ENCODE data around the gene GMDS. TPM values are rescaled to one million over a fixed set of nuclear protein-coding genes. Genes with fewer than 3 reads are reported as not detected.

The GMDS gene
- total and polyA plus RNA-seq, 2 experiments from 2014 or later: 3.0 to 12.6 TPM

- H3K79me2 ChIP-seq (ENCODE audit: insufficient read depth): no peaks in the 10 kb centered on the region
- no peak for TF ChIP-seq EZH2phosphoT487 (IDR thresholded peaks at IDR 0.05; ENCODE audit: insufficient read depth, low read depth)
- TF ChIP-seq EZH2 (IDR thresholded peaks at IDR 0.05; ENCODE audit: insufficient read depth, poor library complexity, severe bottlenecking): no peak
- H4K20me1 ChIP-seq (ENCODE audit: insufficient read depth): no peaks in the 10 kb centered on the region
- no peaks in the 10 kb centered on the region for H3F3A ChIP-seq (ENCODE audit: insufficient read depth)
- 87% methylated on average over 3 of the region's 3 CpGs for WGBS, 2 experiments (ENCODE audit: low coverage in 1 of 2, low lambda C conversion rate in 2 of 2, missing lambda C conversion rate in 2 of 2)
- no peak overlapping the region for H2AFZ ChIP-seq
- no peaks in the 10 kb centered on the region for H3K9me2 ChIP-seq (ENCODE audit: insufficient read depth)
- no peak overlapping the region for H3K27ac ChIP-seq
- DNase-seq: no peak
- no peaks in the 10 kb centered on the region for H3K36me3 ChIP-seq (ENCODE audit: low read depth)
- H3K27me3 ChIP-seq (replicated peaks; ENCODE audit: insufficient read depth): peaks cover 28% of the 10 kb centered on the region
- H3K4me3 ChIP-seq: no peak overlapping the region
- no peak overlapping the region for H3K9ac ChIP-seq
- H3K4me1 ChIP-seq (ENCODE audit: insufficient read depth): peaks cover 3% of the 10 kb centered on the region; the same call in 1 of the 2 replicates
- no peaks in the 10 kb centered on the region for H3K9me3 ChIP-seq (ENCODE audit: low read depth)
- in situ Hi-C loops (cut with MboI): loop anchor here (10.0 kb wide), 1 partner anchor 505 kb away; no protein-coding TSS in a partner anchor
- H3K4me2 ChIP-seq (ENCODE audit: unreplicated experiment): no peak overlapping the region
Measured at GRCh38 chr6:1600063-1600763, 645.2 kb downstream of the GMDS start.

- Histone ChIP-seq H3K36me3 (ENCODE audit: low read depth) (no peaks in the 10 kb centered on the region), H3K79me2 (ENCODE audit: insufficient read depth) (no peaks in the 10 kb centered on the region), H2AFZ (no peak overlapping the region), H3K9ac (no peak overlapping the region), H3K4me3 (no peak overlapping the region), H3K4me1 (ENCODE audit: insufficient read depth) (peaks cover 3% of the 10 kb centered on the region; the same call in 1 of the 2 replicates), H4K20me1 (ENCODE audit: insufficient read depth) (no peaks in the 10 kb centered on the region), H3K27ac (no peak overlapping the region), H3K9me2 (ENCODE audit: insufficient read depth) (no peaks in the 10 kb centered on the region), H3K27me3 (replicated peaks; ENCODE audit: insufficient read depth) (peaks cover 21% of the 10 kb centered on the region), H3K9me3 (ENCODE audit: low read depth) (no peaks in the 10 kb centered on the region), H3F3A (ENCODE audit: insufficient read depth) (no peaks in the 10 kb centered on the region), H3K4me2 (ENCODE audit: unreplicated experiment) (no peak overlapping the region)
- no peak for TF ChIP-seq EZH2phosphoT487 (IDR thresholded peaks at IDR 0.05; ENCODE audit: insufficient read depth, low read depth)
- no peak for TF ChIP-seq EZH2 (IDR thresholded peaks at IDR 0.05; ENCODE audit: insufficient read depth, poor library complexity, severe bottlenecking)
- no peak for DNase-seq
- WGBS, 2 experiments (ENCODE audit: low coverage in 1 of 2, low lambda C conversion rate in 2 of 2, missing lambda C conversion rate in 2 of 2): 90 to 91% methylated on average over 10 of the region's 10 CpGs
- in situ Hi-C loops (cut with MboI): loop anchor here (10.0 to 25.0 kb wide), 3 partner anchors 755 to 1038 kb away; no protein-coding TSS in a partner anchor
Measured at GRCh38 chr6:1599469-1599868, 645.9 kb downstream of the GMDS start.

- H3K36me3 ChIP-seq (ENCODE audit: low read depth): no peaks in the 10 kb centered on the region
- no peak overlapping the region for H3K4me3 ChIP-seq
- H3K27ac ChIP-seq: no peak overlapping the region
- 85 to 86% methylated on average over 23 to 24 of the region's 24 CpGs for WGBS, 2 experiments (ENCODE audit: low coverage in 1 of 2, low lambda C conversion rate in 2 of 2, missing lambda C conversion rate in 2 of 2)
- DNase-seq: no peak
- TF ChIP-seq EZH2phosphoT487 (IDR thresholded peaks at IDR 0.05; ENCODE audit: insufficient read depth, low read depth): no peak
- no peak for TF ChIP-seq EZH2 (IDR thresholded peaks at IDR 0.05; ENCODE audit: insufficient read depth, poor library complexity, severe bottlenecking)
- peaks cover 3% of the 10 kb centered on the region; the same call in 1 of the 2 replicates for H3K4me1 ChIP-seq (ENCODE audit: insufficient read depth)
- no peaks in the 10 kb centered on the region for H3K9me3 ChIP-seq (ENCODE audit: low read depth)
- no peak overlapping the region for H3K4me2 ChIP-seq (ENCODE audit: unreplicated experiment)
- no peaks in the 10 kb centered on the region for H3K79me2 ChIP-seq (ENCODE audit: insufficient read depth)
- no peak overlapping the region for H2AFZ ChIP-seq
- H3K9me2 ChIP-seq (ENCODE audit: insufficient read depth): no peaks in the 10 kb centered on the region
- H3F3A ChIP-seq (ENCODE audit: insufficient read depth): no peaks in the 10 kb centered on the region
- H3K27me3 ChIP-seq (replicated peaks; ENCODE audit: insufficient read depth): peaks cover 17% of the 10 kb centered on the region
- no peak overlapping the region for H3K9ac ChIP-seq
- H4K20me1 ChIP-seq (ENCODE audit: insufficient read depth): no peaks in the 10 kb centered on the region
- in situ Hi-C loops (cut with MboI): loop anchor here (10.0 to 25.0 kb wide), 3 partner anchors 756 to 1038 kb away; no protein-coding TSS in a partner anchor
Measured at GRCh38 chr6:1598886-1599285, 646.5 kb downstream of the GMDS start.

- Histone ChIP-seq H3K27me3 (replicated peaks; ENCODE audit: insufficient read depth) (peaks cover 15% of the 10 kb centered on the region), H4K20me1 (ENCODE audit: insufficient read depth) (no peaks in the 10 kb centered on the region), H3F3A (ENCODE audit: insufficient read depth) (no peaks in the 10 kb centered on the region), H3K36me3 (ENCODE audit: low read depth) (no peaks in the 10 kb centered on the region), H2AFZ (no peak overlapping the region), H3K4me3 (no peak overlapping the region), H3K4me1 (ENCODE audit: insufficient read depth) (peaks cover 3% of the 10 kb centered on the region; the same call in 1 of the 2 replicates), H3K4me2 (ENCODE audit: unreplicated experiment) (no peak overlapping the region), H3K79me2 (ENCODE audit: insufficient read depth) (no peaks in the 10 kb centered on the region), H3K9me2 (ENCODE audit: insufficient read depth) (no peaks in the 10 kb centered on the region), H3K27ac (no peak overlapping the region), H3K9me3 (ENCODE audit: low read depth) (no peaks in the 10 kb centered on the region), H3K9ac (no peak overlapping the region)
- 82 to 84% methylated on average over 10 of the region's 10 CpGs for WGBS, 2 experiments (ENCODE audit: low coverage in 1 of 2, low lambda C conversion rate in 2 of 2, missing lambda C conversion rate in 2 of 2)
- in situ Hi-C loops (cut with MboI): loop anchor here (10.0 to 25.0 kb wide), 3 partner anchors 756 to 1039 kb away; no protein-coding TSS in a partner anchor
- DNase-seq: no peak
- TF ChIP-seq EZH2 (IDR thresholded peaks at IDR 0.05; ENCODE audit: insufficient read depth, poor library complexity, severe bottlenecking) (no peak), EZH2phosphoT487 (IDR thresholded peaks at IDR 0.05; ENCODE audit: insufficient read depth, low read depth) (no peak)
Measured at GRCh38 chr6:1598433-1598832, 647.0 kb downstream of the GMDS start.
